VCaP (cell line): ENCODE results near the gene SUSD5.

Experiments
- H3K27ac ChIP-seq: fragments of 450-650 bp; 2 replicates; pipeline ENCODE4 v1.5.1; 2017
- TF ChIP-seq, protein P1 (sequence below): fragments of 450-650 bp; conservative IDR thresholded peaks from 2 replicates; pipeline ENCODE4 v1.5.1; 2017; ENCODE audit warnings: mild to moderate bottlenecking, moderate library complexity

SUSD5 gene

DNA sequence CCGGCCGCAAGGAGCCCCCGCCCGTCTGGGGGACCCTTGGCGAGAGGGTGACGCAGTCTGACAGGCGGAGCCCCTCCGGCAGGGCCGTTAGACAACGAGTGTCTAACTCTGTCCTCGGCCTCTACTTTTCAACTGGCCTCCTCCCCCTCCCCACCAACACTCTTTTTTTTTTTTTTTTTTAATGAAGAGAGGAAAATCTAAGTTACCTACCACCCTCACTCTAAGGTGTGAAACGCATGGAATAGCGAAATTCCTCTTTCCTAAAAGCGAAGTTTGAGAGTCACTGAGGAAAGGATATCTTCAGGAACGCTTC lies 521 bp upstream of the SUSD5 start:
- H3K27ac ChIP-seq: no peak overlapping the region
- TF ChIP-seq, protein P1, sequence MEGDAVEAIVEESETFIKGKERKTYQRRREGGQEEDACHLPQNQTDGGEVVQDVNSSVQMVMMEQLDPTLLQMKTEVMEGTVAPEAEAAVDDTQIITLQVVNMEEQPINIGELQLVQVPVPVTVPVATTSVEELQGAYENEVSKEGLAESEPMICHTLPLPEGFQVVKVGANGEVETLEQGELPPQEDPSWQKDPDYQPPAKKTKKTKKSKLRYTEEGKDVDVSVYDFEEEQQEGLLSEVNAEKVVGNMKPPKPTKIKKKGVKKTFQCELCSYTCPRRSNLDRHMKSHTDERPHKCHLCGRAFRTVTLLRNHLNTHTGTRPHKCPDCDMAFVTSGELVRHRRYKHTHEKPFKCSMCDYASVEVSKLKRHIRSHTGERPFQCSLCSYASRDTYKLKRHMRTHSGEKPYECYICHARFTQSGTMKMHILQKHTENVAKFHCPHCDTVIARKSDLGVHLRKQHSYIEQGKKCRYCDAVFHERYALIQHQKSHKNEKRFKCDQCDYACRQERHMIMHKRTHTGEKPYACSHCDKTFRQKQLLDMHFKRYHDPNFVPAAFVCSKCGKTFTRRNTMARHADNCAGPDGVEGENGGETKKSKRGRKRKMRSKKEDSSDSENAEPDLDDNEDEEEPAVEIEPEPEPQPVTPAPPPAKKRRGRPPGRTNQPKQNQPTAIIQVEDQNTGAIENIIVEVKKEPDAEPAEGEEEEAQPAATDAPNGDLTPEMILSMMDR: no peak

DNA sequence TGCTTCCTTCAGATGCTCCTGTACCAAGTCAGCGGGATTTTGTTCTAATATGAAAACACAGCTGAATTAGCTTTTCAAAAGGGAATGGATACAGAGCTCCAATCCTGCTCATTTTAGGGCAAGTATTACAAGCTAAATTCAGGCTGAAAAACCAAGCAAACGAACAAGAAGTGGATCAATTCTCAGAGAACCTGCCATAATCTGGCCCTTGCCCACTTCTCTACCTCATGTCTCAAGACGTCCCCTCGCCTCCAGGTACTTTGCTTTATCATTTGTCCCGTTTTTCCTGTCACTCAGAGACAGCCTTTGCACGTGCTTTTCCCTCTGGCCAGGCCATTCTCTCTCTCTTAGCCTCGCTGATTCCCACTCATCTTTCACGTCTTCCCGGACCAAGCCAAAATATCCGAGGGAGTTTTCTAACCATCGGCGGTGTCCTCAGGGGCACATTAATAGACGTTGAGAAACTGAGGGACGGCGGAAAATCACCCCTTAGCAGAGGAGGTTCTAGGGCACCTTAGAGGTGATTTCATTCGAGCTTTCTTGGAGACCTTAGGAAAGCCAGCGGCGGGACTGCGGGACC lies 654 bp downstream of the SUSD5 start:
- TF ChIP-seq, protein P1: no peak
- no peak overlapping the region for H3K27ac ChIP-seq

DNA sequence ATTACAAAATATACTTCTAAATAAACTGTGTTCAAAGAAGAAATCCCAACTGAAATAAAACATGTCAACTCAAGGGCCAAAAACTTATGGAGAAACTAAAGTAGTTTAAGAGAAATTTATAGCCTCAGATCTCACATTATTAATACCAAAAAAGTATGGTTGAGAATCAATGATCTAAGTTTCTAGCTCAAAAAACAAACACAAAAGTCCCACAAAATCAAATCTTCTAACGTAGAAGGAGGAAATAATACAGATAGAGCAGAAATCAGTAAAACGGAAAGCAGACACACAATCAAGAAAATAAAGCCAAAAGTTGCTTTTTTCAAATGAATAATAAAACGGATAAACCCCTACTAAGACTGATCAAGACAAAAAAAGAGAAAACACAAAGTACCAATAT lies 2.9 kb downstream of the SUSD5 start:
- no peak overlapping the region for H3K27ac ChIP-seq
- TF ChIP-seq, protein P1: no peak

DNA sequence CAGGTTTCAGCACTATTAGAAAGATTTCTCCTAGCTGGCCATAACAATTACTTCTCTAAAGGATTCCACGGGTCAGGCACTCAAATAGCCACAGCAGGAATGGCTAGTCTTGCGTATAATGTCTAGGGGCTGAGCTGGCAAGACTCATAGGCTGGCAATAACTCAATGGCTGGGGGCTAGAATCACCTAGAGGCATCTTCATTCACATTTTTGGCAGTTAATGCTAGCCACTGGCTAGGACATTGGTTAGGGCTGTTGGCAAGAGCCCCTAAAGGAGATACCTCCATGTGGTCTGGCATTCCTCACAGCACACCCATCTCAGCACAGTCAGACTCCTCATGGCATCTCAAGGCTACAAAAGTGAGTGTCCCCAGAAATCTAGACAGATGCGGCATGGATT lies 6.2 kb downstream of the SUSD5 start:
- TF ChIP-seq, protein P1: no peak
- H3K27ac ChIP-seq: no peak overlapping the region

DNA sequence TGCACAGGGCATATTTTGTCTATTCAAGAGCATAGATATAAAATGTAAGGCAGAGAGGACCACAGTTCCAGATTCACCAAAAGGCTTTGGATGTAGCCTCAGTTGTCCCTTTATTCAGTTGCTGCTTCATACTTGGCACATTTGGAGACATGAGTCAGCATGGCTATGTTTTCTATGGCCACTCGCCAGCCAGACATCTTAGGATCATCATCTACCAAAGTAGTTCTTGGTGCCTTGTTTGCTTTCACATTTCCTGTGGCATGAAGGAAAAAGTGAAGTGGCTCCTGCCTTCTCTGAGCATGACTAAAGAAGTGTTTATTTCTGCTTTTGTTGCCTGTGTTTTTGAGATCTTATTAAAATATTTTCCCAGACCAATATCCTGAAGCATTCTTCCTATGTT lies 7.2 kb downstream of the SUSD5 start:
- TF ChIP-seq, protein P1: no peak

DNA sequence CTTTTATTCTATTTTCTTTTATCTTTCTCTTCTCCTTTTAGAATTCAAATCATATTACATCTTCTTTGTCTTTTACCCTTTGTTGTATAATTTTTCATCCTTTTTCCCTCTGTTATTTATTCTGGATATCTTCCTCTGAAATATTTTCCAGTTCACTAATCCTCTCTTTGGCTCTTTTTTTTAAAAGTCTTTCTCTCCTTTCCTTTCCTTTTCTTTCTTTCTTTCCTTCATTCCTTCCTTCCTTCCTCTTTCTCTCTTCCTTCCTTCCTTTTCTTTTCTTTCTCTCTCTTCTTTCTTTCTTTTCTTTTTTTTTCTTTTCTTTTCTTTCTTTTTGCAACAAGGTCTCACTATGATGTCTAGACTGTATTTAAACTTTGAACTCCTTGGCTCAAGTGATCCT lies 9.3 kb downstream of the SUSD5 start:
- H3K27ac ChIP-seq: no peak overlapping the region
- TF ChIP-seq, protein P1: no peak

More for the DNA sequence above, 7.2 kb downstream of the SUSD5 start:
- H3K27ac ChIP-seq: no peak overlapping the region

DNA sequence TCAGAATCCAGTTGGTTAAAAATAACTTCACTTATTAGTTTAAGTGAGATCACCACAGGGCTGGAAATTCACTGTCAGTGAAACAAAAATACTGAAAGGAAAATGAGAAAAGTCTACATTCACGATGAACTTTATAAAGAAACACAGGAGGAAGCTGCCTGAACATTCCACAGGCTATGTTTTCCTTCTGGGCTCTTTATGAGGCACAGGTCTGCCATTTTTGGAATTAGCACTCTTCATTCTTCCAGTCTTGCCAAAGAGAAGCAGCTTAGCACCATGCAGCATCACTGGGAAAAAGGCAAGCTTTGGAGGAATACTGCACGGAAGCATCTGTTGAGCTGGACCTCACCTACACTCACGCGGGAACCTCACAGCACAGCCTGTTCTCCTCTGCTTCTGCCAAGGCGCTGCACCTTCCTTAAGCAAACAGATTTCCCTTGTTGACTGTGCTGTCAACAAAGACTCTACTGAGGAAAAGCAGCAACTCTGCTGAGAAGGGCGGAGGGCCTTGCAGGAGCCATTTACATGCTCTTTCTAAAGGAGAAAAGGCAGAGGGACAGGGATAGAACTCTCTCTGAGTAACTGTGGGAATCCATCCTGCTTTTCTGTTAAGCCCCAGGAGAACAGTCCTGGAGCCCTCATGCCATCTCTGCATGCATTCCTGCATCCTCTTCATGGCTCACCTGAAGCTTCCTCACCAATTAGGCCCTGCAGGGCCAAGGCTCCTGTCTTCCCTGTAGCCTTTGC lies 15.7 kb downstream of the SUSD5 start:
- TF ChIP-seq, protein P1: no peak
- peak overlapping the region; percentile 60 for H3K27ac ChIP-seq
